HEK293 (cell line): ENCODE results near the gene GNPTAB.

ENCODE experiments used
- CTCF ChIA-PET: fragments of 350-600 bp; formaldehyde crosslinking; extraction: SDS; loops from one replicate; lab custom pipeline; 2021; ENCODE audit warnings: antibody characterized with exemption; lab: Yijun Ruan, JAX
- POLR2A ChIA-PET: fragments of 300-600 bp; formaldehyde crosslinking; extraction: SDS; loops from one replicate; lab custom pipeline; 2020; ENCODE audit warnings: antibody characterized with exemption, inconsistent platforms; lab: Yijun Ruan, JAX
- H3K27ac ChIP-seq: fragments of 200-500 bp; sonication (Bioruptor generic); 2 replicates; pipeline ENCODE4 v1.5.1; 2014; ENCODE audit warnings: low read depth, low read length, control low read depth, inconsistent platforms; ENCODE audit errors: extremely low read depth
- H3K36me3 ChIP-seq, 2 experiments: fragments of 200-500 bp in 1 of 2; sonication (Bioruptor generic) in 1 of 2; 1 replicate in 1 of 2; 2 replicates in 1 of 2; pipeline ENCODE4 v1.5.1; 2014 to 2017; ENCODE audit warnings: inconsistent platforms in 2 of 2, low read length in 2 of 2; ENCODE audit not compliant: control insufficient read depth in 2 of 2, insufficient read depth in 1 of 2
- H3K4me1 ChIP-seq: fragments of 200-500 bp; sonication (Bioruptor generic); 2 replicates; pipeline ENCODE4 v1.5.1; 2014; ENCODE audit warnings: mild to moderate bottlenecking, low read length, inconsistent platforms; ENCODE audit not compliant: control insufficient read depth, insufficient read depth
- H3K4me3 ChIP-seq: 2 replicates; pipeline ENCODE4 v1.5.1; 2011; ENCODE audit warnings: low read depth, mild to moderate bottlenecking, control low read depth, low read length, moderate library complexity
- H3K9me3 ChIP-seq: fragments of 200-500 bp; sonication (Bioruptor generic); 2 replicates; pipeline ENCODE4 v1.5.1; 2014; ENCODE audit warnings: low read depth, low read length, inconsistent platforms; ENCODE audit not compliant: control insufficient read depth, insufficient read depth
- HOXC10 ChIP-seq: sonication (generic); formaldehyde crosslinking; IDR thresholded peaks from 2 replicates; pipeline ENCODE4 v1.8.1; 2023; ENCODE audit warnings: mild to moderate bottlenecking, missing genetic modification reagents
- KLF8 ChIP-seq: fragments of 450-650 bp; formaldehyde crosslinking; IDR thresholded peaks from 2 replicates; pipeline ENCODE4 v1.5.1; 2016; ENCODE audit warnings: missing biosample characterization, missing genetic modification characterization
- OVOL3 ChIP-seq: fragments of 450-650 bp; formaldehyde crosslinking; IDR thresholded peaks from 2 replicates; pipeline ENCODE4 v1.5.1; 2016; ENCODE audit warnings: missing biosample characterization, missing genetic modification characterization
- REST ChIP-seq: fragments of 450-650 bp; formaldehyde crosslinking; IDR thresholded peaks from 2 replicates; pipeline ENCODE4 v1.5.1; 2016; ENCODE audit warnings: missing biosample characterization, missing genetic modification characterization
- ZFP3 ChIP-seq: fragments of 450-650 bp; formaldehyde crosslinking; IDR thresholded peaks from 2 replicates; pipeline ENCODE4 v1.5.1; 2016; ENCODE audit warnings: low read depth, missing biosample characterization, missing genetic modification characterization
- ZFP69B ChIP-seq: fragments of 450-650 bp; formaldehyde crosslinking; IDR thresholded peaks from 2 replicates; pipeline ENCODE4 v1.5.1; 2016; ENCODE audit warnings: missing biosample characterization, missing genetic modification characterization
- ZNF19 ChIP-seq: fragments of 450-650 bp; formaldehyde crosslinking; IDR thresholded peaks from 2 replicates; pipeline ENCODE4; 2016; ENCODE audit warnings: missing biosample characterization, missing genetic modification characterization, low read depth
- ZNF211 ChIP-seq: fragments of 450-650 bp; formaldehyde crosslinking; IDR thresholded peaks from 2 replicates; pipeline ENCODE4 v1.5.1; 2016; ENCODE audit warnings: low read depth, missing biosample characterization, missing genetic modification characterization
- ZNF341 ChIP-seq: fragments of 450-650 bp; formaldehyde crosslinking; IDR thresholded peaks from 2 replicates; pipeline ENCODE4; 2016; ENCODE audit warnings: low read depth, missing biosample characterization, missing genetic modification characterization
- ZNF350 ChIP-seq: fragments of 450-650 bp; formaldehyde crosslinking; IDR thresholded peaks from 2 replicates; pipeline ENCODE4 v1.5.0; 2017; ENCODE audit warnings: missing biosample characterization, mild to moderate bottlenecking, missing genetic modification characterization
- ZNF518A ChIP-seq: fragments of 450-650 bp; formaldehyde crosslinking; conservative IDR thresholded peaks from 2 replicates; pipeline ENCODE4 v1.5.1; 2016; ENCODE audit warnings: low read depth, missing biosample characterization, missing genetic modification characterization
- ZNF558 ChIP-seq: fragments of 450-650 bp; formaldehyde crosslinking; IDR thresholded peaks from 2 replicates; pipeline ENCODE4 v1.5.1; 2016; ENCODE audit warnings: missing biosample characterization, missing genetic modification characterization
- ZNF561 ChIP-seq: fragments of 450-650 bp; IDR thresholded peaks from 2 replicates; pipeline ENCODE4 v1.5.1; 2018; ENCODE audit warnings: missing biosample characterization, missing genetic modification characterization, borderline replicate concordance
- ZNF658 ChIP-seq: fragments of 450-650 bp; formaldehyde crosslinking; IDR thresholded peaks from 2 replicates; pipeline ENCODE4; 2016; ENCODE audit warnings: missing biosample characterization, missing genetic modification characterization
- ZNF704 ChIP-seq: fragments of 450-650 bp; formaldehyde crosslinking; IDR thresholded peaks from 2 replicates; pipeline ENCODE4 v1.5.1; 2016; ENCODE audit warnings: missing biosample characterization, missing genetic modification characterization
- ZNF792 ChIP-seq: fragments of 450-650 bp; formaldehyde crosslinking; IDR thresholded peaks from 2 replicates; pipeline ENCODE4 v1.5.1; 2016; ENCODE audit warnings: missing biosample characterization, missing genetic modification characterization
- TF ChIP-seq, protein P1 (sequence below): fragments of 450-650 bp; formaldehyde crosslinking; IDR thresholded peaks from 2 replicates; pipeline ENCODE4 v1.5.1; 2017; ENCODE audit warnings: missing biosample characterization, missing genetic modification characterization

The GNPTAB gene

GRCh38 chr12:101804409-101804808 is 26.4 kb downstream of the GNPTAB start (continued):
- TF ChIP-seq ZNF518A (tag by site-specific recombination) (no peak), ZFP69B (tag by site-specific recombination) (no peak), ZNF350 (no peak), KLF8 (tag by site-specific recombination) (no peak), ZNF19 (tag by site-specific recombination) (no peak), ZFP3 (tag by site-specific recombination) (no peak), ZNF561 (tag by site-specific recombination) (no peak), ZNF658 (no peak)

GRCh38 chr12:101803978-101804377 is 26.8 kb downstream of the GNPTAB start:
- H3K36me3 ChIP-seq = no peaks in the 10 kb centered on the region
- H3K4me3 ChIP-seq = no peak overlapping the region
- ChIA-PET POLR2A (no interaction called here), CTCF (interaction anchor here (1.2 kb wide), 1 partner anchor 30 kb away, joined by 3 read pairs; no protein-coding TSS in a partner anchor)
- no peaks in the 10 kb centered on the region for H3K9me3 ChIP-seq
- H3K4me1 ChIP-seq = no peaks in the 10 kb centered on the region
- no peak overlapping the region for H3K27ac ChIP-seq
- TF ChIP-seq ZNF341 (tag by site-specific recombination) = no peak
- no peak for TF ChIP-seq ZNF558 (tag by site-specific recombination)
- no peak for TF ChIP-seq ZNF792 (tag by site-specific recombination)
- no peak for TF ChIP-seq ZNF211 (tag by site-specific recombination)
- no peak for TF ChIP-seq REST
- no peak for TF ChIP-seq HOXC10 (CRISPR knock-in tag)
- TF ChIP-seq, protein P1, sequence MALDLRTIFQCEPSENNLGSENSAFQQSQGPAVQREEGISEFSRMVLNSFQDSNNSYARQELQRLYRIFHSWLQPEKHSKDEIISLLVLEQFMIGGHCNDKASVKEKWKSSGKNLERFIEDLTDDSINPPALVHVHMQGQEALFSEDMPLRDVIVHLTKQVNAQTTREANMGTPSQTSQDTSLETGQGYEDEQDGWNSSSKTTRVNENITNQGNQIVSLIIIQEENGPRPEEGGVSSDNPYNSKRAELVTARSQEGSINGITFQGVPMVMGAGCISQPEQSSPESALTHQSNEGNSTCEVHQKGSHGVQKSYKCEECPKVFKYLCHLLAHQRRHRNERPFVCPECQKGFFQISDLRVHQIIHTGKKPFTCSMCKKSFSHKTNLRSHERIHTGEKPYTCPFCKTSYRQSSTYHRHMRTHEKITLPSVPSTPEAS (tag by site-specific recombination) = no peak
- no peak for TF ChIP-seq ZNF704 (tag by site-specific recombination)
- no peak for TF ChIP-seq OVOL3 (tag by site-specific recombination)
